ENCODE data around the gene CLCN7. TPM values are rescaled to one million over a fixed set of nuclear protein-coding genes. Genes with fewer than 3 reads are reported as not detected.

CLCN7 gene
- polyA plus RNA-seq, 1 of the 3 experiments (the other 2 are of a cell fraction): 44.3 TPM

- Histone ChIP-seq H3K4me2 (no peak overlapping the region), H4K20me1 (ENCODE audit: insufficient read depth) (0 out of 2 replicates have a peak, but pooled peaks cover 11% of the 10 kb centered on the region), H3K9me3 (no peaks in the 10 kb centered on the region), H3K4me3 (ENCODE audit: low read depth in 2 of 2, low read length in 1 of 2) (no peak overlapping the region), H3K9ac (no peak overlapping the region), H2AFZ (ENCODE audit: low read depth) (no peak overlapping the region), H3K27me3 (ENCODE audit: insufficient read depth) (no peaks in the 10 kb centered on the region), H3K79me2 (ENCODE audit: insufficient read depth) (peaks cover 75% of the 10 kb centered on the region), H3K4me1 (ENCODE audit: control insufficient read depth in 1 of 2, insufficient read depth in 2 of 2, low read depth in 1 of 2, low read length in 1 of 2) (peaks cover 5 to 11% of the 10 kb centered on the region in 2 experiments; a peak in 2 of 4 replicates), H3K27ac (ENCODE audit: low read depth in 2 of 2, low read length in 1 of 2) (no peak overlapping the region), H3K36me3 (replicated peaks in 1 of 2; ENCODE audit: control insufficient read depth in 1 of 2, insufficient read depth in 2 of 2, low read length in 1 of 2) (no peaks in the 10 kb centered on the region), H3F3A (replicated peaks; ENCODE audit: insufficient read depth) (peaks cover 2% of the 10 kb centered on the region), H3K9me2 (no peaks in the 10 kb centered on the region)
- TF ChIP-seq RXRA (IDR thresholded peaks at IDR 0.05; ENCODE audit: borderline replicate concordance, low read depth) (no peak), CHD2 (IDR thresholded peaks at IDR 0.05; ENCODE audit: low read length, partially characterized antibody) (no peak), RFX5 (IDR thresholded peaks at IDR 0.05; ENCODE audit: low read length) (no peak), RAD21 (IDR thresholded peaks at IDR 0.05; ENCODE audit: low read length) (no peak), JUND (IDR thresholded peaks at IDR 0.05) (no peak), MXI1 (IDR thresholded peaks at IDR 0.05; ENCODE audit: low read depth, low read length) (no peak)
- ChIA-PET CTCF (interaction anchor here (1.0 kb wide), 1 partner anchor 234 kb away, joined by 3 read pairs; the partner anchor contains the start of gene MAPK8IP3), POLR2A (no interaction called here)
- 95% methylated on average over 21 of the region's 26 CpGs for WGBS (ENCODE audit: low lambda C conversion rate)
- DNase-seq: no peak
Observed at GRCh38 chr16:1471569-1472194, 3.1 kb downstream of the CLCN7 start.

GRCh38 chr16:1470481-1471251, 4.2 kb downstream of the CLCN7 start:
- POLR2A ChIA-PET: no interaction called here
- DNase-seq: no peak
- 76% methylated on average over 5 of the region's 14 CpGs for WGBS (ENCODE audit: low lambda C conversion rate)
- H3K9me3 ChIP-seq: no peaks in the 10 kb centered on the region
- H3K9ac ChIP-seq: no peak overlapping the region
- H2AFZ ChIP-seq (ENCODE audit: low read depth): no peak overlapping the region
- 0 out of 2 replicates have a peak overlapping the region, but pooled peaks have one; percentile 15 for H3K4me2 ChIP-seq
- no peak overlapping the region for H3K27ac ChIP-seq (ENCODE audit: low read depth in 2 of 2, low read length in 1 of 2)
- no peak for TF ChIP-seq MEF2A (IDR thresholded peaks at IDR 0.05; ENCODE audit: borderline replicate concordance, low read depth)
- no peak for TF ChIP-seq ELF1 (IDR thresholded peaks at IDR 0.05)
- TF ChIP-seq FOSL2 (IDR thresholded peaks at IDR 0.05; ENCODE audit: borderline replicate concordance, low read depth): no peak
- no peak for TF ChIP-seq CTCF (IDR thresholded peaks at IDR 0.05)
- no peaks in the 10 kb centered on the region for H3K36me3 ChIP-seq (replicated peaks in 1 of 2; ENCODE audit: control insufficient read depth in 1 of 2, insufficient read depth in 2 of 2, low read length in 1 of 2)
- CTCF ChIA-PET: no interaction called here
- H3K4me3 ChIP-seq (ENCODE audit: low read depth in 2 of 2, low read length in 1 of 2): no peak overlapping the region
- H3K27me3 ChIP-seq (ENCODE audit: insufficient read depth): no peaks in the 10 kb centered on the region
- peaks cover 5 to 10% of the 10 kb centered on the region in 2 experiments; a peak in 2 of 4 replicates for H3K4me1 ChIP-seq (ENCODE audit: control insufficient read depth in 1 of 2, insufficient read depth in 2 of 2, low read depth in 1 of 2, low read length in 1 of 2)
- 0 out of 2 replicates have a peak, but pooled peaks cover 11% of the 10 kb centered on the region for H4K20me1 ChIP-seq (ENCODE audit: insufficient read depth)
- H3K9me2 ChIP-seq: no peaks in the 10 kb centered on the region
- H3K79me2 ChIP-seq (ENCODE audit: insufficient read depth): peaks cover 85% of the 10 kb centered on the region
- H3F3A ChIP-seq (replicated peaks; ENCODE audit: insufficient read depth): peaks cover under 1% of the 10 kb centered on the region

Measured in SK-N-SH (cell line).